MCF 10A (cell line): ENCODE measurements around the gene NHLRC4. TPM values are rescaled to one million over a fixed set of nuclear protein-coding genes. Genes with fewer than 3 reads are reported as not detected.

Experiments used
- BruUV-seq: library from RNA; stranded (reverse); fragments of 400-500 nt; replicated peaks from 2 replicates; lab custom pipeline; 2021; lab: Mats Ljungman, UMichigan
- CTCF ChIA-PET: fragments of 300-600 bp; sonication (Branson Sonifier 250); formaldehyde crosslinking; extraction: SDS; loops from one replicate; lab custom pipeline; 2021; ENCODE audit warnings: antibody characterized with exemption, inconsistent platforms; lab: Yijun Ruan, JAX
- POLR2A ChIA-PET: fragments of 300-600, 350-650 bp; sonication (Branson Sonifier 250); formaldehyde crosslinking; extraction: SDS; loops from one replicate; lab custom pipeline; 2020; ENCODE audit warnings: antibody characterized with exemption, inconsistent platforms; lab: Yijun Ruan, JAX
- DNase-seq: peaks from one replicate; pipeline ENCODE4 v3.0.0-alpha.2; 2018; ENCODE audit not compliant: unreplicated experiment
- H3K27ac Mint-ChIP-seq: one replicate; pipeline ENCODE4 v1.8.0; 2022; ENCODE audit warnings: mild to moderate bottlenecking, low read depth, mixed read lengths; ENCODE audit not compliant: unreplicated experiment
- H3K27me3 Mint-ChIP-seq: one replicate; pipeline ENCODE4 v1.8.0; 2022; ENCODE audit warnings: mixed read lengths; ENCODE audit not compliant: insufficient read depth, unreplicated experiment
- H3K36me3 Mint-ChIP-seq: one replicate; pipeline ENCODE4 v1.8.0; 2022; ENCODE audit warnings: mild to moderate bottlenecking, moderate library complexity, mixed read lengths; ENCODE audit not compliant: insufficient read depth, unreplicated experiment
- H3K4me1 Mint-ChIP-seq: one replicate; pipeline ENCODE4 v1.8.0; 2022; ENCODE audit warnings: mixed read lengths; ENCODE audit not compliant: insufficient read depth, unreplicated experiment
- H3K4me3 Mint-ChIP-seq: one replicate; pipeline ENCODE4 v1.8.0; 2022; ENCODE audit warnings: mild to moderate bottlenecking, moderate library complexity, mixed read lengths; ENCODE audit not compliant: unreplicated experiment
- H3K9me3 Mint-ChIP-seq: one replicate; pipeline ENCODE4 v1.8.0; 2022; ENCODE audit warnings: mixed read lengths; ENCODE audit not compliant: unreplicated experiment
- intact Hi-C: fragments of 100-400 bp; cut with micrococcal nuclease; formaldehyde crosslinking; loops from 2 replicates; pipeline ENCODE4 v1.14.1; 2022
- total RNA-seq: library from RNA; stranded (reverse); gene quantifications from 2 replicates; pipeline ENCODE4 v1.2.3, GENCODE V29; 2022
- TF ChIP-seq, protein P1 (sequence below): fragments of 200-600 bp; IDR thresholded peaks from one replicate; pipeline ENCODE4 v1.8.0; 2022; ENCODE audit warnings: antibody characterized with exemption, mild to moderate bottlenecking; ENCODE audit not compliant: unreplicated experiment

NHLRC4 gene
- total RNA-seq, 1 experiment from 2014 or later = not detected

DNA sequence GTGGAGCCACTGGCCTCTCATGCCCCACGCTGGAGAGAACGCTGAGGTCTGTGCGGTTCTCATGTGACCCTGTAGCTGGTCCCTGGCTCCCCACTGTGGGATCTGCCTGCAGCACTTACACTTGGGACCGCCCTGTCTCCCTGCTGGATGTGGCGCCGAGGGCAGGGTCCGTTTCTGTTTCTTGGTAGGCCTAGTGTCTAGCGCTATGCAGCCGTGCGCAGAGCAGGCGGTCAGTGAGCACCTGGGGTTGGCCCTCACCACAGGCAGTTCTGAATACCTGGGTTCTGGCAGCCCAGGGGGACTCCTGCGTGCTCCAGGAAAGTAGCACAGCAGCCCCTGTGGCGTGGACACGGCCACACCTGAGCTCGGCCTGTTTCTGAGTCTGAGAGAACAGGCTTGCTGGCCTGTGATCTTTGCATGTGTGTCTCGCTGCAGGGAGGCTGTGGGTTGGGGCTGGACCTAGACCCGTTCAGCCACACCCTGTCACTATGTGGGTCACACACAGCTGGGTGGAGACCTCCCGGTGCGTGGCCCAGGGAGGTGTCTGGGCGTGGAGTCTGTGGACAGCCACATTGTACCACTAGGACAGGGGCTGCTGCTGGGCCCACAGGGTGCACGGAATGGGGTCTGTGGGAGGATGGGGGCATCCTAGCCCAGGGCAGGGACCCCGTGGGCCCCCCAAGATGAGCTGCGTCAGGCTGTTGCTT lies 36.5 kb upstream of the NHLRC4 start:
- peaks cover 7% of the 10 kb centered on the region for H3K4me1 Mint-ChIP-seq

DNA sequence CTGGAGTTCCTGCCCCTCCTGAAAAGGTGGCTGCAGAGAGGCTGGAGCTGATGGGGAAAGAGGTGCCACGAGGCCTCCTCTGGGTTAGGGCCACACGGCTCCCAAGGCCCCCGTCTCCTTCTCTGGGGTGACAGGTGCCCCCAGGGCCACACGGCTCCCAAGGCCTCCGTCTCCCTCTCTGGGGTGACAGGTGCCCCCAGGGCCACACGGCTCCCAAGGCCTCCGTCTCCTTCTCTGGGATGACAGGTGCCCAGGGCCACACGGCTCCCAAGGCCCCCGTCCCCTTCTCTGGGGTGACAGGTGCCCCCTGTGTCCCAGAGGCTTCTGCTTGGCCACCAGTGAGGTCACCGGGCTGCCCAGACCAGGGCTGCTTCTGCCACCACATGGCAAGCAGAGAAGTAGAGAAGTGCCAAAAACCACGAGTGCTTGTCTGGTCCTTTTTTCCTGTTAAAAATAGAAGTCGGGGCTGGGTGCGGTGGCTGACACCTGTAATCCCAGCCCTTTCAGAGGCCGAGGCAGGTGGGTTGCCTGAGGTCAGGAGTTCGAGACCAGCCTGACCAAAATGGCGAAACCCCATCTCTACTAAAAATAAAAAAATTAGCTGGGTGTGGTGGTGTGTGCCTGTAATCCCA lies 35.2 kb upstream of the NHLRC4 start:
- BruUV-seq = no TSS peak
- POLR2A ChIA-PET = interaction anchor here (0.7 kb wide), 4 partner anchors 21 to 107 kb away, joined by 3 to 5 read pairs (median 3); no protein-coding TSS in a partner anchor
- CTCF ChIA-PET = no interaction called here
- H3K27ac Mint-ChIP-seq = no peak overlapping the region
- intact Hi-C loops = no loop called here
- no peak for DNase-seq
- no peaks in the 10 kb centered on the region for H3K4me1 Mint-ChIP-seq
- H3K27me3 Mint-ChIP-seq = no peaks in the 10 kb centered on the region
- H3K4me3 Mint-ChIP-seq = no peak overlapping the region
- H3K9me3 Mint-ChIP-seq = no peaks in the 10 kb centered on the region
- H3K36me3 Mint-ChIP-seq = peaks cover 34% of the 10 kb centered on the region
- TF ChIP-seq, protein P1, sequence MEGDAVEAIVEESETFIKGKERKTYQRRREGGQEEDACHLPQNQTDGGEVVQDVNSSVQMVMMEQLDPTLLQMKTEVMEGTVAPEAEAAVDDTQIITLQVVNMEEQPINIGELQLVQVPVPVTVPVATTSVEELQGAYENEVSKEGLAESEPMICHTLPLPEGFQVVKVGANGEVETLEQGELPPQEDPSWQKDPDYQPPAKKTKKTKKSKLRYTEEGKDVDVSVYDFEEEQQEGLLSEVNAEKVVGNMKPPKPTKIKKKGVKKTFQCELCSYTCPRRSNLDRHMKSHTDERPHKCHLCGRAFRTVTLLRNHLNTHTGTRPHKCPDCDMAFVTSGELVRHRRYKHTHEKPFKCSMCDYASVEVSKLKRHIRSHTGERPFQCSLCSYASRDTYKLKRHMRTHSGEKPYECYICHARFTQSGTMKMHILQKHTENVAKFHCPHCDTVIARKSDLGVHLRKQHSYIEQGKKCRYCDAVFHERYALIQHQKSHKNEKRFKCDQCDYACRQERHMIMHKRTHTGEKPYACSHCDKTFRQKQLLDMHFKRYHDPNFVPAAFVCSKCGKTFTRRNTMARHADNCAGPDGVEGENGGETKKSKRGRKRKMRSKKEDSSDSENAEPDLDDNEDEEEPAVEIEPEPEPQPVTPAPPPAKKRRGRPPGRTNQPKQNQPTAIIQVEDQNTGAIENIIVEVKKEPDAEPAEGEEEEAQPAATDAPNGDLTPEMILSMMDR = no peak

More for the DNA sequence above, 36.5 kb upstream of the NHLRC4 start:
- intact Hi-C loops = no loop called here
- DNase-seq = no peak
- H3K9me3 Mint-ChIP-seq = no peaks in the 10 kb centered on the region
- H3K36me3 Mint-ChIP-seq = peaks cover 30% of the 10 kb centered on the region
- BruUV-seq = no TSS peak
- peak overlapping the region; percentile 90 for H3K4me3 Mint-ChIP-seq
- no peaks in the 10 kb centered on the region for H3K27me3 Mint-ChIP-seq
- TF ChIP-seq, protein P1 = no peak
- no peak overlapping the region for H3K27ac Mint-ChIP-seq
- CTCF ChIA-PET = no interaction called here
- POLR2A ChIA-PET = no interaction called here

DNA sequence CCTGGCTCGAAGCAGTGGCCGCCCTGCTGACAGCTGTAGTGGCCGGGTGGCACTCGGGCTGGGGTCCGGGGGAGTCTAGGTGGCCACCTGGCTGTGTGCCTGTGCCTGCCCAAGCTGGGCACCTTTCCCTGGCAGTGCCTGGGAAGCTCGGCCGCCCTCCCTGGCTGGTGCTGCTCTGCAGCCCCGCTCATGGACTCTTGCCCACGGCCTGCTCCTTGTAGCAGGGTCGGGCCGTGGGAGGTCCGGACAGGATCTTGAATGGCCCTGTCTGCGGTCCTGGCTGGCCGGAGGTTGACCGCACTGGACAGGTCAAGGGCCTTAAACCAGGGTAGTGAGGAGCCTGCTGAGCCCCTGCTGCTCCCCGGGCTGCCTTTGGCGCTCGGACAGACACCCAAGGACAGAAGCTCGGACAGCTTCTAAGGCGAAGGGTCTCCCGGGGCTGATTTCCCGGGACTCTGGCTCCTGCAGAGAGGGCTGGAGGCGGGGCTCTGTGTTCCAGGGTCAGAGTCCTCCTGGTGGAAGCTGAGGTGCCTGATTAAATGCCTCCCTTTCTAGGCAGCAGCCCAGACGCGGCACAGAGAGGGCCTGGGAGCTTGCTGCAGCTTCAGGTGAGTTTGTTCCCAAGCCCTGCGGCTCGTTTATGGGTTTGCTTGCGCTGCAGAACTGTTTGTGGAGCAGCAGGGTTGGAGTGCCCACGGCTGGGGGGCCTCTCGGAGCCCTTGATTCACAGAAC lies 33.2 kb upstream of the NHLRC4 start:
- TF ChIP-seq, protein P1 = no peak
- Mint-ChIP-seq H3K27ac (no peak overlapping the region), H3K4me3 (no peak overlapping the region), H3K27me3 (no peaks in the 10 kb centered on the region), H3K36me3 (peaks cover 30% of the 10 kb centered on the region), H3K4me1 (no peaks in the 10 kb centered on the region), H3K9me3 (no peaks in the 10 kb centered on the region)
- intact Hi-C loops = no loop called here
- ChIA-PET CTCF (interaction anchor here (0.6 kb wide), 1 partner anchor 68 kb away, joined by 3 read pairs; no protein-coding TSS in a partner anchor), POLR2A (no interaction called here)
- BruUV-seq = no TSS peak
- DNase-seq = no peak

DNA sequence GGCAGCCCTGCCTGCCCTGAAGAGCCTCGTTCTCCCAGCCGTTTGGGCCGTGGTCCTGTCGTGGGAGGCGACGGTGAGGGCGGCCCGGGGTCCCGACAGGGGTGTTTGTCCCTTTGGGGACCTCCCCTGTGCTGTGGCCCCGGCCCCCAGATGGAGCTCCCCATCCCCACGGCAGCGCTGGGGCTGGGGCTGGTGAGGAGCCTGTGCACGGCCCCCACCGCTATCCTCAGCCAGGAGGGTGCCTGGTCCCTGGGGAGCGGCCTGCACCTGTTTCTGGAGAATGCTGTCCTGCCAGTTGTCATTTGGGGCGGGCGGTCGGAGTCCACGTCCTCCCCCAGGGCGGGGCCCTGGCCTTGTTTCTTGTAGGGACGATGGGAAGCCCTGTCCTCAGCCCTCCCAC lies 32.7 kb upstream of the NHLRC4 start:
- H3K27me3 Mint-ChIP-seq = no peaks in the 10 kb centered on the region
- TF ChIP-seq, protein P1 = no peak
- CTCF ChIA-PET = interaction anchor here (0.6 kb wide), 1 partner anchor 67 kb away, joined by 3 read pairs; no protein-coding TSS in a partner anchor
- DNase-seq = no peak
- H3K9me3 Mint-ChIP-seq = no peaks in the 10 kb centered on the region
- H3K36me3 Mint-ChIP-seq = peaks cover 34% of the 10 kb centered on the region
- H3K27ac Mint-ChIP-seq = no peak overlapping the region
- H3K4me1 Mint-ChIP-seq = no peaks in the 10 kb centered on the region
- POLR2A ChIA-PET = interaction anchor here (0.6 to 1.0 kb wide), 2 partner anchors 108 to 299 kb away, joined by 3 read pairs; partner anchors contain the start of gene FAM234A
- intact Hi-C loops = no loop called here
- H3K4me3 Mint-ChIP-seq = no peak overlapping the region
- no TSS peak for BruUV-seq
